Kidney capillary endothelial cell (primary cell): Measurements from ENCODE around the gene EPG5.
"Not testable (repeated sequence)": the region's sequence is repeated elsewhere in the genome, so short reads cannot be mapped to it uniquely, and the experiment has no call there.

Experiments
- DNase-seq: peaks from one replicate; pipeline ENCODE4 v3.0.0-alpha.2; 2018; ENCODE audit warnings: low spot score

EPG5 gene, protein sequence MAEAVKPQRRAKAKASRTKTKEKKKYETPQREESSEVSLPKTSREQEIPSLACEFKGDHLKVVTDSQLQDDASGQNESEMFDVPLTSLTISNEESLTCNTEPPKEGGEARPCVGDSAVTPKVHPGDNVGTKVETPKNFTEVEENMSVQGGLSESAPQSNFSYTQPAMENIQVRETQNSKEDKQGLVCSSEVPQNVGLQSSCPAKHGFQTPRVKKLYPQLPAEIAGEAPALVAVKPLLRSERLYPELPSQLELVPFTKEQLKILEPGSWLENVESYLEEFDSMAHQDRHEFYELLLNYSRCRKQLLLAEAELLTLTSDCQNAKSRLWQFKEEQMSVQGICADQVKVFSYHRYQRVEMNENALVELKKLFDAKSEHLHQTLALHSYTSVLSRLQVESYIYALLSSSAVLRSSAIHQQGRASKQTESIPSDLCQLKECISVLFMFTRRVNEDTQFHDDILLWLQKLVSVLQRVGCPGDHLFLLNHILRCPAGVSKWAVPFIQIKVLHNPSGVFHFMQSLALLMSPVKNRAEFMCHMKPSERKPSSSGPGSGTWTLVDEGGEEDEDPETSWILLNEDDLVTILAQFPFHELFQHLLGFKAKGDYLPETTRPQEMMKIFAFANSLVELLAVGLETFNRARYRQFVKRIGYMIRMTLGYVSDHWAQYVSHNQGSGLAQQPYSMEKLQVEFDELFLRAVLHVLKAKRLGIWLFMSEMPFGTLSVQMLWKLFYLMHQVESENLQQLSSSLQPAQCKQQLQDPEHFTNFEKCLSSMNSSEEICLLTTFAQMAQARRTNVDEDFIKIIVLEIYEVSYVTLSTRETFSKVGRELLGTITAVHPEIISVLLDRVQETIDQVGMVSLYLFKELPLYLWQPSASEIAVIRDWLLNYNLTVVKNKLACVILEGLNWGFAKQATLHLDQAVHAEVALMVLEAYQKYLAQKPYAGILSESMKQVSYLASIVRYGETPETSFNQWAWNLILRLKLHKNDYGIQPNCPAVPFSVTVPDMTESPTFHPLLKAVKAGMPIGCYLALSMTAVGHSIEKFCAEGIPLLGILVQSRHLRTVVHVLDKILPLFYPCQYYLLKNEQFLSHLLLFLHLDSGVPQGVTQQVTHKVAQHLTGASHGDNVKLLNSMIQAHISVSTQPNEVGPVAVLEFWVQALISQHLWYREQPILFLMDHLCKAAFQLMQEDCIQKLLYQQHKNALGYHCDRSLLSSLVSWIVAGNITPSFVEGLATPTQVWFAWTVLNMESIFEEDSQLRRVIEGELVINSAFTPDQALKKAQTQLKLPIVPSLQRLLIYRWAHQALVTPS (N-terminal part only)

DNA sequence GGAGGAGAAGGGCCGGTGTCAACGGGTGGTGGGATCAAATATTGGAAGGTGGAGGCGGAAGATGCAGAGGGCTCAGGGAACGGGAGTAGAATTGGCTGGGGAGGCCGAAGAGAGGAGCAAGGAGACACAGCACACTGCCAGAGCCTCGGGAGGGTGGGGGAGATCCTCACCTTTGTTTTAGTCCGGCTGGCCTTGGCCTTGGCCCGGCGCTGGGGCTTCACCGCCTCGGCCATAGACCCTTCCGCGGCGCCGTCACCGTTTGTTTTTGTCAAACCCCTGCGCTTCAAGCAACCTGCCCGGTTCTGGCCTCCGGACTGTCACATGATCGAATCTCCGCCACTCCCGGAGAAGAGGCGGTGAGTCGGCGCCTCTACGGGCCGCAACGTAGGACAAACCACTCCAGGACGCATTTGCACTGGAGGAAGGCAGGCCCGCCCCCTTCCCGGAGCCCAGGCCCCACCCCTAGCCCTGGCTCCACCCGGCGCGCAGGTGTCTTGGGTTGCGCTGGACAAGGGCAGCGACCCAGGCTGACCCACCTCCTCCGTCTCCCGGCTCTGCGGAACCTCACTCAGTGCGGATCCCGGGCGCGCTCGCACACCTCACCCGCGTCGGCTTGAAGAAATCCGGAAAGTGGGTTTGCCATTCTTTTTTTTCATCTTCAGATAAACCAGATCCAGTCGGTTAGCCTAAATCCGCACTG is at the start of gene EPG5:
TSS of gene EPG5 (minus strand) at position 323 of the 700 bp plus-strand sequence. CDS start at position 233, 90 bp downstream.
- peak; percentile 87 for DNase-seq

DNA sequence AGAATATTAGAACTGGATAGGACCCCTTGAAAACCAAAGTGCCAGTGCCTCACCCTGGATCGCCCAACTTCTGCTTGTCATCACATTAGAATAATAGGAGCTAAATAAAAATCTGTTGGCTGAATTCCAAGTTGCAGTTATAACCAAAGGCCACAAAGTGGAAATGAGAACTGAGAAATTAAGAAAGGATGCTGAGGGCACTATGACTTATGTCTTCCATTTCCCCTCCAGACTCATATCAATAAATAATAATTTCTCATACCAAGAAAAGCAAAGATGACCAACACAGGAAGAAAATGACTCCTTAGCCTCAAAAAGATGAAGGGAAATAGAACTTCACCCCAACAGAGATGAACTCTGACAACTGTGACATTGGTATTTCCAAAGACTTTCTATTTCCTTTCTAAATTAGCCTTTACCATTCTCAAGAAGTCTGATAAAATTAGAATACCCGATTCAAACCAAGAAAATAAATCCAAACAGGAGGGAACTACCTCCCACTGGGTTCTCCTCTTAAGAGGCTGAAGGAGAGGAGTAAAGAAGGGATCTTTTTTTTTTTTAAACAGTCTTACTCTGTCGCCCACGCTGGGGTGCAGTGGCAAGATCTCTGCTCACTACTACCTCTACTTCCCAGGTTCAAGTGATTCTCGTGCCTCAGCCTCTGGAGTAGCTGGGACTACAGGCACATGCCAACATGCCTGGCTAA is 46.5 kb upstream of the EPG5 start:
- DNase-seq, result peak; percentile 17

DNA sequence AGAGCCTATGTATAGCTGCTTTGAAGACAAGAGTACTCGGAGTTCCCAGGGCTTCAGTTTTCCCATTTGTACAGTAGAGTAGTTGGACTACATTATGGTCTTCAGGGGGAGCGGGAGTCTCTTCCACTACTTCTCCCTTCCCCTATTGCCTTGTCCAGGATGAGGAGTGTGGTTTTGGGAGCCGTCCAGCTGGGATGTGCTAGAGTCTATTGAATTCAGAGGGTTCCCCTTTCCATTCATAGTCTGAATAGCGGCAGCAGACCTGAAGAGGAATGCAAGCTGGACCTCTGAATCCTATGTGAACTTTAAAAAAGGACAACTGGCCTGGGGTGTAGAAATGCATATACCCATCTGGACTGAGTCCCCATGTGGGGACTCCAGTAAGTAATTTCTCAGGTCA is 43.5 kb upstream of the EPG5 start:
- no peak for DNase-seq

DNA sequence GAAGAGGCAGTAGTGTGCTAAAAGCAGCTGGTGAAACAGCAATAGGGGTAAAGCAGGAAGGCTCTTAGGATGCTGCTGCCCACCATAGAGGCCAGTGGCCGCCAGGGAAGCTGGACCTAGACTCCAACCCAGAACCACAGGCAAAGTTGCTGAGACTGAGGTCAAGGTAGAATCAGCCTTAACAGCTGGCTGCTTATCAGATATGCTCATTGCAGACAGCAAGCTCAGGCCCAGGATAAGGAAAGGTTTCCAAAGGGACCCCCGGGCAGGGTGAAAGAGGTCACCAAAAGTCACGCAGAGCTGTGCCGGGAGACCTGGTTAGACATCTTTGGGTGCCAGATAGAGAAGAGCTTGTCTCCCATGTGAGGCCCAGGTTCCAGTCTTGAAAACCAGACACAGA is 42.9 kb upstream of the EPG5 start:
- no peak for DNase-seq

DNA sequence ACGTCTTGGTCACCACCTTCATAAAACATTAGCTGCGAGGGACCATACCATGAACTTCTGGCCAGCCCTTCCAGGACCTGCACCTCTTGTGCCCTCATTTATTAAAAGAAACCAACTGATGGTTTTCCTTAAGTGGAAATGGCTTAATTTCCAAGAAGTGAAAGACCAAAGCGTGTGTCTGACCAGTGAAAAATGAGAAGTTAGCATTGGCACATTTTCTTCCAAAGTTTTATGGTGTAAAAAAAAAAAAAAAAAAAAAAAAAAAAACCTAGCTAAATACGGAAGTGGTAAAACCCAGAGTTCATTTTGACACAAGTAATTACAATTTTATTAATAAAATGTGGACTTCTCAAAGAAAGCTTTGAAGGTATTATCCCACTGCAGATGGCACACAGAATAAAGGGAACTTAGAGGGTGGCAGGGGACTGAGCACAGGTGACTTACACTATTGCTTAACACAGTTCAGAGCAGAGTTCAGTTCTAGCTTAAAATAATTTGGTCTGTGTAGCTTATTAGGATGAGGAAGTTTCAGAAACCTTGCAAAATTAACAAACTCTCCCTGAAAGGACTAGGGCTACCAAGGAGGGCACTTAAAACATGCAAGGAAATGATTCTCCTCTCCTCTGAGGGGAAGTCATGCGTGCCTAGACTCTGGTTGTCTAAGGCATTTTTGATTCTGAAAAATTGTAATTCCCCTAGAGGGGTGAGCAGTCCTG is 42.2 kb upstream of the EPG5 start:
- no peak for DNase-seq

DNA sequence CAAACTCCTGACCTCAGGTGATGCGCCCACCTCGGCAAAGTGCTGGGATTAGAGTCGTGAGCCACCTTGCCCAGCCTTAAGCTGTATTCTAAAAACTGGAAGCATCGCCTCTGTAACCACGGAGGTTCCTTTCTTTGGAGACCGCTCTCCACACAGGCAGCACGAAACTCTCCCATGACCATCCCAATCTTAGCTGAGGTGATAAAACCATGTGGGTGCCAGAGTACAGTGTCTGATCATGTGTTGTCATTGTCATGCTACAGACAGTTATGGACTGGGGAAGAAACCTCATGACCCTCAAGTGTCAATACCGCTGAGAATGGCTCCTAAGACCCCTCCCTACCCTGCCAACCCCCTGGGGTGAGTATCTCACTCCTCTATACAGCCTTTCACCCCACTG is 41.4 kb upstream of the EPG5 start:
- DNase-seq, result no peak

DNA sequence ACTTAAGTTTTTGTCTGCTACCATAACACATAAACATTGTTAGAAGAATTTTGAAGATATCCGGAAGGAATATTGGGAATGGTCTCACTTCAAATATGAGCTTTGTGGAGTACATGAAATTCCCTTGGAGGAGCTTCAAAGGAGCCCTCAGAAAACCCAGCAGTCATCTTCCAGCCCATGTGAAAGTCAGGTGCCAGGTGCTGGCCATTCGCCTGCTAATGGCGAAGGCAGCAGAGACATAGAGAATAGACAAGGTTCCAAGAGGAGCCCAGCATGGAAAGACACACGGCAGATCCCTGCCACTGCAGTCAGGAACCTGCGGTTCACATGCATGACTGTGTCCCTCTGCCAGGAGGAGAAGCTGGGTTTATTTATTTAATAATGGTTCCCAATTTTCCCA is 40.0 kb upstream of the EPG5 start:
- DNase-seq, result no peak

DNA sequence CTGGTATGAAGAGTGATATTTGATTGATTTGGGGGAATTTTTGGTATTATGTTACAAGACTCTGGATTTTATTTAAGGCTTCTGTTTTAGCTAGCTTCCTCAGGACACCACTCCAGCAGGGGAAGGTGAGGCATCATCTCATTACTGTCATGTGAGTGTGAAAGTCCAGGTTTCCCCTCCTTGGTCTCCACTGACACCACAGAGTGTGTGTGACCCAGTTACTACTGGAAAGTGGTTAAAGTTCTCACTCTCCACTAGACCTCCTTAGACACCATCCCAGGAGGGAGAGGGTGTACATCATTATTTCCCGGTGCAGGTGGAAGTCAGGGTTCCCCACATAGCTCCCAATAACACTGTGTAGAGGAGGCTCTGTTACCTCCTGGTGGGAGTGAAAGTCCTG is 35.8 kb upstream of the EPG5 start:
- no peak for DNase-seq

DNA sequence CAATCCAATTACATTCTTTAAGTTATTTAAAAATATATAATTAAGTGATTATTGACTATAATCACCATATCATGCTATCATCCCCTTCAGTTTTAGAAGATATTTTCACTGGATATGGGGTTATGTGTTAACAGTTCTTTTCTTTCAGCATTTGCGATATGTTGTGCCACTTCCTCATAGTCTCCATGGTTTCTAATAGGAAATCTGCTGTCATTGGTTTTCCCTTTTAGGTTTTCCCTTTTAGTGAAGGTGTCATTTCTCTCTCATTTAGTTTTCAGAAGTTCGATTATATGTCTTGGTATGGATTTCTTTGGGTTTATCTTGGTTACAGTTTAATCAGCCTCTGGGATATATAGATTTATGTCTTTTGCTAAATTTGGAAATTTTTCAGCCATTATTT is 34.8 kb upstream of the EPG5 start:
- no peak for DNase-seq

DNA sequence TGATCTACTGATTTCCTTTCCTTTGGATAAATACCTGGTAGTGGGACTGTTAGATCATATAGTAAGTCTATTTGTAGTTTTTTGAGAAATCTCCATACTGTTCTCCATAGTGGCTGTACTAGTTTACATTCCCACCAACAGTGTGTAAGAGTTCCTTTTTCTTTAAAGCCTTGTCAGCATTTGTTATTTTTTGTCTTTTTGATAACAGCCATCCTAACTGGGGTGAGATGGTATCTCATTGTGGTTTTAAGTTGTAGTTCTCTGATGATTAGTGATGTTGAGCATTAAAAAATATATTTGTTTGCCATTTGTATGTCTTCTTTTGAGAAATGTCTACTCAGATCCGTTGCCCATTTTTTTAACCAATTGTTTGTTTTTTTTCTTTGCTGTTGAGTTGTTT is 33.9 kb upstream of the EPG5 start:
- no peak for DNase-seq

DNA sequence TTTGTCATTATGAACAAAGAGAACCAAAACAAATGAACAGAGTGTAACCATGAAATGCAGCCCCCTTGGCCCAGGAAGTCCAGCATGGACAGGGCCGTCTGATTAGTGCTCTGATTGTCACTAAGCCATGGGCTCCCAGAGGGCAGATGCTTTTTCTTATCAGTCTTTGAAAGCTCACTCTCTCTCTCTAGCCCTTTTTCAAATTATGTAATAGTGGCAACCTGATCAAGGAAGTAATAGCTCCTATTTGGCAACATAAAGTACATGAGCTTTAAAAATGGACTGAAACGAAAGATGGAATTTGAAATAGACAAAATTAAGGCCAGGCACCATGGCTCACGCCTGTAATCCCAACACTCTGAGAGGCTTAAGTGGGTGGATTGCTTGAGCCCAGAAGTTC is 32.4 kb upstream of the EPG5 start:
- DNase-seq, result no peak

DNA sequence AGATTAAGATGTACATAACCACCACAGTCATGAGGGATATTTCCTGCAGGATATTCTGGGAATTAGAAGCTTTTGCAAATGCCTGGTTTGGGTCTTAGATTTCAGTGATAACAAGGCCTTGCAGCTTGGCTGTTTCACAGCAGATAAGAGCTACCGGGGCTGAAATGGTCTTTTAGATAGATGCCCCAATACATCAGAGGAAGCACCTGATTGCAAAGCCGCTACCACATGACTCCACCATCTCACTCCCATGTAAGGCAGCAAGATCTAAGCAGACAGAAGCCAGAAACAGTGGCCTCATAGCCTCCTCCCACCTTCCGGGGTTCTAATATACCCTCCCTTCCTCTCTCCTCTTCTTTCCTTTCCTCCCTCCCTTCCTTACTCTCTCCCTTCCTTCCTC is 31.1 kb upstream of the EPG5 start:
- no peak for DNase-seq

DNA sequence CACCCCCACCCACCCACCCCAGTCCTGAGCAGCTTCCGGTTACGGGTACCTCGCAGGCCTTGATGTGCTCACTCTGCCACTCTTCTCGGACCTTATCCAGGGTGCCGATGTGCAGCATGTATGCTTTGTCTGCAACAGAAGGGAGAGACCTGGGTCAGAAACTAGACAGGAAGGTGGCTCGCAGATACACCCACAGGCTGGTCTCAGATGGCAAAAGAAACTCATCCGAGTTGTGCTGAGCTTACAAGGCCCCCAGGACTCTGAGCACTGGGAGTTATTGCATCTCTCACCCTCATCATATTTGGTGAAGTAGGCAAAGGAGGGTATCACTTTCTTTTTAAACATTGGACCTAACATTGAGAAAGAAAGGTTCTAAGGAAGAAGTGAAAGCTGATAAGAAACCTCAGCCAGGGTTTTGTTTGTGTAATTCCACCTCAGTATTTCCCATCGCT is 30.6 kb upstream of the EPG5 start:
- no peak for DNase-seq

DNA sequence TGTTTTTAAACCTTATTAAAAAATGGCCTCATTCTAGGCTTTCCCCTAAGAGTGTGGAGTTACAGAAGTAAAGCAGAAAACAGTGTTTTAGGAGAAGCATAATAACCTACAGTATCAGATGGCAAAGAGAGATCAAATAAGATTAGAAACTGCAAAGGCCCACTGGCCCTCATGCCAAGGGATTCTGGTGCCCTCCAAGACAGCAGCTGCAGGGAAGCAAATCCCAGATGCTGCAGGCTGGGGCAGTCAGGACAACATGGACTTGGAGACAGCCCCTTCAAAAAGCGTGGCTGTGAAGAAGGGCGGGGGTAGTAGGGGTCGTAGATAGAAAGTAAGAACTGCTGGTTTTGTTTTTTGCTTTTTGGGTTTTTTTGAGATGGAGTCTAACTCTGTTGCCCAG is 28.3 kb upstream of the EPG5 start:
- DNase-seq, result no peak

DNA sequence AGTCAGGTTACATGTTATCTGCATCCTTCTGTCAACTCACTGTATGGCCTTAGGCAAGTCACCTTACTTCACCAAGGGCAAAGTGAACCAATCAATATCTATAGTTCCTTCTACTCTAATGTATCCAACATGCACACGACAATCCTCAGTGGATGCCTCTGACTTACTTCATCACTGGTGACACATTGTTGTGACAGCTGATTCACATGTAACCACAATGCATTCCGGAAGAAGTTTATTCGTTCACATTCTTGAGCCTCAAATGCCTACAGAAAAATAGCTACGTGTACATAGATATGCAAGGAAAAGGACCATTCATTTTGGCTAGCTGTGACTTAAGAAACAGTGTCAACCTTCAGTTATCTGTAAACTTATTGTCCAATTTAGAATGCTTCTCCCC is 26.3 kb upstream of the EPG5 start:
- DNase-seq, result no peak

DNA sequence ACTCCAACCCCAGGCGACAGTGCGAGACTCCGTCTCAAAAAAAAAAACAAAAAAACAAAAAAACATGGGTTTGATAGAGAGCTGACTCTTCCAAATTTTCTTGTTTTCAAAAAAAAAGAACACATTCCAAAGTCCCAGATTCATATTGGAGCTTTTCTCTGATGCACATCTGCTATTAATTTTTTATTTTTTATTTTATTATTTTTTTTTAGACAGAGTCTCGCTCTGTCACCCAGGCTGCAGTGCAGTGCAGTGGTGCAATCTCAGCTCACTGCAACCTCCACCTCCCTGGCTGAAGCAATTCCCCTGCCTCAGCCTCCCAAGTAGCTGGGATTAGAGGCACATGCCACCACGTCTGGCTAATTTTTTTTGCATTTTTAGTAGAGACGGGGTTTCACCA is 25.4 kb upstream of the EPG5 start:
- not testable (repeated sequence) for DNase-seq

DNA sequence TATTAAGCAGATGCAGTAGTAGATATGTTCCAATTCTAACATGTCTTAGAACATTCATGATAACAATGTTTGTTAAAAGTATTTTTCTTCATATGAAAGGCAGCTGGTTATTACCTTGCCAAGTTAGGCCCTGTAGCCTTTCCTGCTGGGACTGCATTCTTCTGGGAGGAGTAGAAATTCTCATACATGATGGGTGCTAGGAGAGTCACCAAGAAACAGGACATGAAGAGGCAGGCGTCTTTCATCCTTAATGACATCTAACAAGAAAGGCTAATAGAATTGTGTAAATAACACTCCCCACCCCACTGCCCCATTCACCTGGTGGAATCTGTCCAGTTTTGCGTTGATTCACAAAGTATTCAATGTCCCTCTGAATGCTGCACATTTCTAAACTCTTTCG is 24.7 kb upstream of the EPG5 start:
- no peak for DNase-seq

DNA sequence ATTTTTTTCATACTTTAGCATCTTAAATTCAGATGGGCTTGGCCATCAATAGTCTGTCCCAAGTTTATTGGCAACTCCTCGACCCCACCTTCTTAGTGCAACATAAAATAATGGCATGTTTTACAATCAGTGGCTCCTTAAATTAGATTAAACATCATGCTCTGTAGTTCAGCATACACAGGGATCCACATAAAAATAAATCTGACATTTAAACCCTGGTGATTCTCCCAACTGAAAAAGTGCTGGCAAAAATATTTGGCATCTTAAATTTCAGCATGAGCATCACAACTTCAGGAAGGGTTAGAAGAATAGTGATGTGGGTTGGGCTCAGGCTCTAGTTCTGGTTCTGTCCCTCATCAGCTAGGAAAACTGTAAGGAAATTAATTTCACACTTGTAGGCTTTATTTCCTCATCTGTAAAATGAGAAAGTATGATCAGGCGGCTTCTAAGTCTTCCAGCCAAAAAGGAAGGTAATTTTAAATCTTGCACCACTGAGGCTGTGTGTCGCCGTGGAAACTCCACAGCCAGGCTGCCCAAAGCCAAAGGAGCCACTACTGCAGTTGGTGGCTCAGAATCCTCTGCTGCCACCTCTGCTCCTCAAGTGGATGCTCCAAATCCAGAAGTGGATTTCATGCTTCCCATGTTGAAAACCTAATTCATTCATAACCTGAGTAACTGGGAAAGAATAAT is 17.6 kb upstream of the EPG5 start:
- DNase-seq, result no peak

DNA sequence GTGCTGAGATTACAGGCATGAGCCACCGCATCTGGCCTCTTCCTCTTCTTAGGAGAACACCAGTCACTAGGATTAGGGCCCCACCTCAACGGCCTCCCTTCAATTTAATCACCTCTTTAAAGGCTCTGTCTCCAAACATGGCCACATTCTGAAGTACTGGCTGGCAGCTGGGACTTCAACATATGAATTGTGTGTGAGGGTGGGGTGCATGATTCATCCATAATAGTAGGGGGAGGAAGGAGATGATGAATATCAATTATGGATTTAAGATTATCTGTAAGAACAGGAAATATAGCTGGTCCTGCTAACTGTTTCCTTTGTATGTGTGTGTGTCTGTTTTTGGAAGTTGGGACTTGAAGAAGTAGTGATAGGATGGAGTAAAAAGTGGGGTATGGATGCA is 14.7 kb upstream of the EPG5 start:
- no peak for DNase-seq

DNA sequence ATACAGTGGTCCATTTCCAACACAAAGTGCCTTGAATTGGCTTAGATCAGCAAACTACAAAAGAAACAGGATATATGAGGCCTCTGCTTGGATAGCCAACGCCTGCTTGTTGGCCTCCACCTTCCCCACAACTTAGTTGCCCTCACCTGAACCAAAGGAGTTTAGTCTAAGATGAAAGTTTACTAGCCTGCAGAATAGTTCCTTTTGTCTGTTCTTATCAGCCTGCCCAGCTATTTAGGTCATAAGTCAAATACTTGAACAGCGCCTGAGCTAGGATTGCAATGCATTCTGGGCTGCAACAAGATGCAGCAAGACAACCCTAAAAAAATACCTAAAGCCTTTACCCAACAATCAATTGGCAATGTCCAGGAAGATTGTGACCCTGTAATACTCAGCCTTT is 13.1 kb upstream of the EPG5 start:
- no peak for DNase-seq
